Hepatocyte (in vitro differentiated cells): ENCODE data around the gene SPATA6L. TPM values are rescaled to one million over a fixed set of nuclear protein-coding genes. Genes with fewer than 3 reads are reported as not detected.

ENCODE experiments used
- DNase-seq: peaks from one replicate; pipeline ENCODE4 v3.0.0-alpha.2; 2016; ENCODE audit warnings: low spot score
- H2AFZ ChIP-seq: fragments of 200-600 bp; sonication (generic); 2 replicates; pipeline ENCODE4 v1.6.0; 2016; ENCODE audit warnings: antibody characterized with exemption, mild to moderate bottlenecking
- H3K27ac ChIP-seq: fragments of 200-600 bp; sonication (generic); 2 replicates; pipeline ENCODE4 v1.5.1; 2016; ENCODE audit warnings: mild to moderate bottlenecking
- H3K27me3 ChIP-seq: fragments of 200-600 bp; sonication (generic); 2 replicates; pipeline ENCODE4 v1.6.1; 2016
- H3K36me3 ChIP-seq: fragments of 200-600 bp; sonication (generic); replicated peaks from 2 replicates; pipeline ENCODE4 v1.5.1; 2016; ENCODE audit warnings: low read depth; ENCODE audit not compliant: insufficient read depth
- H3K4me1 ChIP-seq: fragments of 200-600 bp; sonication (generic); 2 replicates; pipeline ENCODE4 v1.5.1; 2016; ENCODE audit warnings: mild to moderate bottlenecking, moderate library complexity; ENCODE audit not compliant: insufficient read depth
- H3K4me2 ChIP-seq: fragments of 200-600 bp; sonication (generic); 2 replicates; pipeline ENCODE4 v1.6.0; 2016
- H3K4me3 ChIP-seq: fragments of 200-600 bp; sonication (generic); 2 replicates; pipeline ENCODE4 v1.5.1; 2016; ENCODE audit warnings: mild to moderate bottlenecking
- H3K79me2 ChIP-seq: fragments of 200-600 bp; sonication (generic); 2 replicates; pipeline ENCODE4 v1.6.0; 2017; ENCODE audit warnings: mild to moderate bottlenecking
- H3K9me2 ChIP-seq: fragments of 200-600 bp; sonication (generic); replicated peaks from 2 replicates; pipeline ENCODE4 v1.6.0; 2017; ENCODE audit warnings: mild to moderate bottlenecking; ENCODE audit not compliant: insufficient read depth
- H3K9me3 ChIP-seq: fragments of 200-600 bp; sonication (generic); 2 replicates; pipeline ENCODE4 v1.5.1; 2016; ENCODE audit warnings: low read depth, mild to moderate bottlenecking
- H4K20me1 ChIP-seq: fragments of 200-600 bp; sonication (generic); 2 replicates; pipeline ENCODE4 v1.6.0; 2016; ENCODE audit warnings: mild to moderate bottlenecking; ENCODE audit not compliant: insufficient read depth, poor library complexity, severe bottlenecking
- CTCF ChIP-seq: fragments of 200-600 bp; sonication (generic); IDR thresholded peaks from 2 replicates; pipeline ENCODE4 v1.5.1; 2016; ENCODE audit warnings: antibody characterized with exemption, mild to moderate bottlenecking; ENCODE audit not compliant: poor library complexity
- EZH2 ChIP-seq: fragments of 200-600 bp; sonication (generic); IDR thresholded peaks from 2 replicates; pipeline ENCODE4 v1.6.1; 2016; ENCODE audit warnings: antibody characterized with exemption, mild to moderate bottlenecking, borderline replicate concordance
- EZH2phosphoT487 ChIP-seq: fragments of 200-600 bp; sonication (generic); IDR thresholded peaks from one replicate; pipeline ENCODE4 v1.6.1; 2018; ENCODE audit warnings: antibody characterized with exemption, mild to moderate bottlenecking, low read depth, moderate library complexity; ENCODE audit not compliant: unreplicated experiment, severe bottlenecking
- WGBS: methylation state at CpG from one replicate; pipeline ENCODE4 v1.1.6; 2016; ENCODE audit warnings: low lambda C conversion rate; ENCODE audit errors: missing lambda C conversion rate; 5-methylcytosine and 5-hydroxymethylcytosine counted together
- polyA plus RNA-seq: library from polyadenylated mRNA; unstranded; fragments of >200 nt; fragmentation: Nextera tagmentation; extraction: Ambion mirVana; gene quantifications from 2 replicates; pipeline ENCODE4 v1.2.1, GENCODE V29; 2016
- total RNA-seq: library from RNA; depleted of rRNA; stranded (reverse); fragments of >200 nt; gene quantifications from 2 replicates; pipeline ENCODE4 v1.2.3, GENCODE V29; 2014

SPATA6L gene
- total and polyA plus RNA-seq, 2 experiments from 2014 or later = 2.0 to 2.5 TPM

GRCh38 chr9:4604678-4605095 lies 61.6 kb downstream of the SPATA6L start:
- no peaks in the 10 kb centered on the region for H3K36me3 ChIP-seq
- H3K27me3 ChIP-seq = no peaks in the 10 kb centered on the region
- H3K4me3 ChIP-seq = no peak overlapping the region
- no peak overlapping the region for H2AFZ ChIP-seq
- H3K9me3 ChIP-seq = no peaks in the 10 kb centered on the region
- no peak overlapping the region for H3K4me2 ChIP-seq
- no peaks in the 10 kb centered on the region for H4K20me1 ChIP-seq
- TF ChIP-seq EZH2phosphoT487 = no peak
- peak; percentile 66 for TF ChIP-seq CTCF
- TF ChIP-seq EZH2 = no peak
- no peaks in the 10 kb centered on the region for H3K79me2 ChIP-seq
- no peak overlapping the region for H3K27ac ChIP-seq
- peak; percentile 84 for DNase-seq
- no peaks in the 10 kb centered on the region for H3K9me2 ChIP-seq
- H3K4me1 ChIP-seq = no peaks in the 10 kb centered on the region

DNA sequence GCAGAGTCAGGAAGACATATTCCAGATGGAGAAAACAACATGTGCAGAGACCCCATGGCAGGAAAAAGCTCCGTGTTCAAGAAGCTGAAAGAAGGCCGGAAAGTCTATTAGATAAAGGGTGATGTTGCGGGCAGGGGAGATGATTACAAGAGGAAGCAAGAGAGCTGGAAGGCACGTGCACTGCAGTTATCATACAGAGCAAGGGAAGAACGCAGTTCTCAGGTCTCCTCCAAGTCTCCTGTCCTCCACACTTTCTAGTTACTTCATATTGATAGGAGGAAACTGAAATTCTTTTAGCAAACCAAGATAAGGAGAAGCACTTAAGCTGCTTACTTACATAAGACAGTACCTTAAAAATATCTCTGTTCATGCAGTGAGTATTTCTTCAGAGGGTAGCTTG lies 62.5 kb downstream of the SPATA6L start:
- DNase-seq = no peak
- H3K9me2 ChIP-seq = no peaks in the 10 kb centered on the region
- no peaks in the 10 kb centered on the region for H3K36me3 ChIP-seq
- no peak for TF ChIP-seq EZH2phosphoT487
- no peak for TF ChIP-seq CTCF
- WGBS = 69% methylated on average over 5 of the region's 5 CpGs
- no peak overlapping the region for H3K4me2 ChIP-seq
- no peaks in the 10 kb centered on the region for H4K20me1 ChIP-seq
- no peak overlapping the region for H2AFZ ChIP-seq
- H3K27ac ChIP-seq = no peak overlapping the region
- H3K79me2 ChIP-seq = no peaks in the 10 kb centered on the region
- H3K27me3 ChIP-seq = no peaks in the 10 kb centered on the region
- H3K4me1 ChIP-seq = no peaks in the 10 kb centered on the region
- no peak overlapping the region for H3K4me3 ChIP-seq
- no peaks in the 10 kb centered on the region for H3K9me3 ChIP-seq

DNA sequence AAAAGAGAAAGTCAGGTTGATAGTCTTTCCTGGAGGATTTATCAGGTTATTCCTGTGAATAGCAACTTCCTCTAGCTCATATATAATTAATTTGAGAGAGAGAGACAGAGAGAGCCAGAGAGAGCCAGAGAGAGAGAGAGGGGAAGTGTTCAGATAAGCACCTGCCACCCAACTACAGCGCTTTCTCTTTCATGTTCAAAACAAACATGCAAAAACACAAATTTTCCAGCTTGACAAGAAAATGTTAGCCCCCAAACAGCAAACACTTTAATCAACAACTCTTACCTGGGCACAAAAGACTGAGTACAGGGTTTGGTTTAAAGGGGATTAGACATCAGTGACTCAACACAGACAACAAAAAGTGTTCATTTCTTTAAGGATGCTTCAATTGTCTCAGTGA lies 65.9 kb downstream of the SPATA6L start:
- no peak overlapping the region for H3K4me2 ChIP-seq
- H3K36me3 ChIP-seq = no peaks in the 10 kb centered on the region
- TF ChIP-seq EZH2phosphoT487 (no peak), CTCF (no peak), EZH2 (no peak)
- H3K9me2 ChIP-seq = no peaks in the 10 kb centered on the region
- no peak for DNase-seq
- H3K4me3 ChIP-seq = no peak overlapping the region
- H4K20me1 ChIP-seq = no peaks in the 10 kb centered on the region
- WGBS = 100% methylated on average over 1 of the region's 1 CpG
- no peaks in the 10 kb centered on the region for H3K79me2 ChIP-seq
- H3K27me3 ChIP-seq = no peaks in the 10 kb centered on the region
- H3K27ac ChIP-seq = no peak overlapping the region
- no peaks in the 10 kb centered on the region for H3K4me1 ChIP-seq
- no peak overlapping the region for H2AFZ ChIP-seq
- no peaks in the 10 kb centered on the region for H3K9me3 ChIP-seq

- no peak for DNase-seq
- Histone ChIP-seq H3K9me2 (no peaks in the 10 kb centered on the region), H3K27me3 (no peaks in the 10 kb centered on the region), H3K79me2 (no peaks in the 10 kb centered on the region), H2AFZ (no peak overlapping the region), H4K20me1 (no peaks in the 10 kb centered on the region), H3K4me3 (no peak overlapping the region), H3K9me3 (no peaks in the 10 kb centered on the region), H3K36me3 (no peaks in the 10 kb centered on the region), H3K27ac (no peak overlapping the region), H3K4me2 (no peak overlapping the region), H3K4me1 (peaks cover under 1% of the 10 kb centered on the region)
- no peak for TF ChIP-seq EZH2
- TF ChIP-seq EZH2phosphoT487 = no peak
- TF ChIP-seq CTCF = no peak
- 71% methylated on average over 11 of the region's 11 CpGs for WGBS
These were observed 69.9 kb downstream of the SPATA6L start for GRCh38 chr9:4596165-4596922.
